PC-3 (cell line): ENCODE results near the gene GIMD1. TPM values are rescaled to one million over a fixed set of nuclear protein-coding genes. Genes with fewer than 3 reads are reported as not detected.

ENCODE experiments used
- ATAC-seq: fragments of 200-7000 bp; cut with Tn5 transposase; 2 replicates; pipeline ENCODE4 v1.9.1; 2020; ENCODE audit warnings: mild to moderate bottlenecking, moderate library complexity
- BruUV-seq: library from RNA; stranded (reverse); fragments of 400-500 nt; replicated peaks from 2 replicates; lab custom pipeline; 2021; lab: Mats Ljungman, UMichigan
- CTCF ChIA-PET: fragments of 300-600 bp; sonication (Branson Sonifier 250); formaldehyde crosslinking; loops from one replicate; lab custom pipeline; 2022; ENCODE audit warnings: antibody characterized with exemption; lab: Charles Lee
- POLR2A ChIA-PET: fragments of 300-600 bp; sonication (Branson Sonifier 250); formaldehyde crosslinking; loops from one replicate; lab custom pipeline; 2022; ENCODE audit warnings: antibody characterized with exemption; ENCODE audit not compliant: unreplicated experiment; lab: Charles Lee
- DNase-seq: peaks from one replicate; pipeline ENCODE4 v3.0.0-alpha.2; 2015
- H2AFZ ChIP-seq: fragments of 300-600 bp; sonication (generic); 2 replicates; pipeline ENCODE4 v1.6.0; 2016; ENCODE audit warnings: antibody characterized with exemption, low read length
- H3F3A ChIP-seq: fragments of 300-600 bp; sonication (generic); one replicate; pipeline ENCODE4 v1.6.0; 2017; ENCODE audit warnings: antibody characterized with exemption, low read length, control low read depth, mild to moderate bottlenecking; ENCODE audit not compliant: unreplicated experiment
- H3K27ac ChIP-seq: fragments of 300-600 bp; sonication (generic); 2 replicates; pipeline ENCODE4 v1.5.1; 2016; ENCODE audit warnings: mild to moderate bottlenecking, low read length
- H3K27me3 ChIP-seq: fragments of 300-600 bp; sonication (generic); 2 replicates; pipeline ENCODE4 v1.6.1; 2016; ENCODE audit warnings: low read length, mixed read lengths
- H3K36me3 ChIP-seq: fragments of 300-600 bp; sonication (generic); 2 replicates; pipeline ENCODE4 v1.6.1; 2016; ENCODE audit warnings: low read depth, mixed run types, low read length, mixed read lengths
- H3K4me1 ChIP-seq: fragments of 300-600 bp; sonication (generic); 2 replicates; pipeline ENCODE4 v1.5.1; 2016; ENCODE audit warnings: low read length; ENCODE audit not compliant: insufficient read depth
- H3K4me2 ChIP-seq: fragments of 300-600 bp; sonication (generic); 2 replicates; pipeline ENCODE4 v1.6.0; 2016; ENCODE audit warnings: low read length
- H3K4me3 ChIP-seq: fragments of 300-600 bp; sonication (generic); 2 replicates; pipeline ENCODE4 v1.5.1; 2016; ENCODE audit warnings: mild to moderate bottlenecking, low read length, mixed read lengths
- H3K79me2 ChIP-seq: fragments of 300-600 bp; sonication (generic); 2 replicates; pipeline ENCODE4 v1.6.1; 2017; ENCODE audit warnings: low read length, mixed read lengths
- H3K9ac ChIP-seq: fragments of 300-600 bp; sonication (generic); 2 replicates; pipeline ENCODE4 v1.6.0; 2016; ENCODE audit warnings: mild to moderate bottlenecking, low read length
- H3K9me2 ChIP-seq: fragments of 300-600 bp; sonication (generic); replicated peaks from 2 replicates; pipeline ENCODE4 v1.6.1; 2016; ENCODE audit warnings: mixed run types, low read length, mixed read lengths
- H3K9me3 ChIP-seq: fragments of 300-600 bp; sonication (generic); 2 replicates; pipeline ENCODE4 v1.6.1; 2016; ENCODE audit warnings: low read length, mixed read lengths
- H4K20me1 ChIP-seq: fragments of 300-600 bp; sonication (generic); 2 replicates; pipeline ENCODE4 v1.6.1; 2016; ENCODE audit warnings: low read length, mixed read lengths
- CTCF ChIP-seq: fragments of 300-600 bp; sonication (generic); conservative IDR thresholded peaks from 2 replicates; pipeline ENCODE4 v1.5.1; 2017; ENCODE audit warnings: antibody characterized with exemption, low read depth, mild to moderate bottlenecking, low read length
- EZH2 ChIP-seq: fragments of 300-600 bp; sonication (generic); IDR thresholded peaks from one replicate; pipeline ENCODE4 v1.6.1; 2017; ENCODE audit warnings: antibody characterized with exemption, mild to moderate bottlenecking, low read length; ENCODE audit not compliant: unreplicated experiment
- EZH2phosphoT487 ChIP-seq: fragments of 300-600 bp; sonication (generic); IDR thresholded peaks from 2 replicates; pipeline ENCODE4 v1.6.1; 2018; ENCODE audit warnings: mild to moderate bottlenecking, antibody characterized with exemption, low read length, borderline replicate concordance
- intact Hi-C: fragments of 100-400 bp; cut with micrococcal nuclease; formaldehyde crosslinking; loops from 2 replicates; pipeline ENCODE4 v1.9.0; 2023
- total RNA-seq: library from RNA; depleted of rRNA; stranded (reverse); fragments of >200 nt; gene quantifications from 2 replicates; pipeline ENCODE4 v1.2.3, GENCODE V29; 2014

The GIMD1 gene
- total RNA-seq, 1 experiment from 2014 or later, result 0.22 TPM

- H3K9ac ChIP-seq, result no peak overlapping the region
- no peaks in the 10 kb centered on the region for H3K4me1 ChIP-seq
- POLR2A ChIA-PET, result no interaction called here
- H2AFZ ChIP-seq, result no peak overlapping the region
- DNase-seq (no peak), ATAC-seq (no peak)
- intact Hi-C loops, result no loop called here
- H3K9me2 ChIP-seq, result no peaks in the 10 kb centered on the region
- CTCF ChIA-PET, result no interaction called here
- no peaks in the 10 kb centered on the region for H3K27me3 ChIP-seq
- no peak overlapping the region for H3K4me2 ChIP-seq
- H3K27ac ChIP-seq, result no peak overlapping the region
- no peaks in the 10 kb centered on the region for H3K9me3 ChIP-seq
- no peak for TF ChIP-seq CTCF
- no peak for TF ChIP-seq EZH2
- TF ChIP-seq EZH2phosphoT487, result no peak
- no peaks in the 10 kb centered on the region for H3K79me2 ChIP-seq
- H3K36me3 ChIP-seq, result peaks cover 9% of the 10 kb centered on the region; the same call in 1 of the 2 replicates
- H3F3A ChIP-seq, result no peaks in the 10 kb centered on the region
- no TSS peak for BruUV-seq
- H4K20me1 ChIP-seq, result no peaks in the 10 kb centered on the region
- H3K4me3 ChIP-seq, result no peak overlapping the region
Measured at GRCh38 chr4:106351016-106351415, 17.6 kb downstream of the GIMD1 start.

GRCh38 chr4:106347167-106347566, 21.4 kb downstream of the GIMD1 start:
- Histone ChIP-seq H3K9me3 (no peaks in the 10 kb centered on the region), H3K27ac (no peak overlapping the region), H3K9ac (no peak overlapping the region), H3K4me2 (no peak overlapping the region), H3F3A (no peaks in the 10 kb centered on the region), H3K4me3 (no peak overlapping the region), H3K36me3 (peaks cover 12% of the 10 kb centered on the region; the same call in 1 of the 2 replicates), H3K9me2 (no peaks in the 10 kb centered on the region), H4K20me1 (no peaks in the 10 kb centered on the region), H3K79me2 (peaks cover 14% of the 10 kb centered on the region), H3K27me3 (no peaks in the 10 kb centered on the region), H2AFZ (no peak overlapping the region), H3K4me1 (no peaks in the 10 kb centered on the region)
- BruUV-seq, result no TSS peak
- intact Hi-C loops, result no loop called here
- CTCF ChIA-PET, result no interaction called here
- TF ChIP-seq EZH2, result no peak
- TF ChIP-seq CTCF, result no peak
- no peak for TF ChIP-seq EZH2phosphoT487
- POLR2A ChIA-PET, result no interaction called here
- no peak for DNase-seq
- ATAC-seq, result no peak

GRCh38 chr4:106344647-106344970, 24.0 kb downstream of the GIMD1 start:
- no peaks in the 10 kb centered on the region for H3K4me1 ChIP-seq
- no peak overlapping the region for H2AFZ ChIP-seq
- BruUV-seq, result no TSS peak
- DNase-seq (no peak), ATAC-seq (no peak)
- H3K27ac ChIP-seq, result no peak overlapping the region
- no peaks in the 10 kb centered on the region for H3F3A ChIP-seq
- H3K4me3 ChIP-seq, result no peak overlapping the region
- no peaks in the 10 kb centered on the region for H3K9me3 ChIP-seq
- H3K4me2 ChIP-seq, result no peak overlapping the region
- TF ChIP-seq EZH2phosphoT487 (no peak), EZH2 (no peak), CTCF (no peak)
- H3K36me3 ChIP-seq, result peaks cover 20% of the 10 kb centered on the region
- peaks cover 34% of the 10 kb centered on the region for H3K79me2 ChIP-seq
- ChIA-PET POLR2A (no interaction called here), CTCF (no interaction called here)
- H3K9ac ChIP-seq, result no peak overlapping the region
- intact Hi-C loops, result no loop called here
- H4K20me1 ChIP-seq, result no peaks in the 10 kb centered on the region
- no peaks in the 10 kb centered on the region for H3K9me2 ChIP-seq
- no peaks in the 10 kb centered on the region for H3K27me3 ChIP-seq
